HepG2 (cell line): Measurements from ENCODE around the gene CYSLTR2. TPM values are rescaled to one million over a fixed set of nuclear protein-coding genes. Genes with fewer than 3 reads are reported as not detected.

Experiments
- AHDC1 ChIP-seq: sonication (generic); formaldehyde crosslinking; IDR thresholded peaks from 2 replicates; pipeline ENCODE4 v1.5.1; 2020; ENCODE audit warnings: mild to moderate bottlenecking, missing genetic modification reagents, borderline replicate concordance
- CENPX ChIP-seq: sonication (generic); formaldehyde crosslinking; IDR thresholded peaks from 2 replicates; pipeline ENCODE4 v1.9.0; 2021; ENCODE audit warnings: mild to moderate bottlenecking, missing genetic modification reagents, moderate library complexity
- DMTF1 ChIP-seq: sonication (generic); formaldehyde crosslinking; IDR thresholded peaks from 2 replicates; pipeline ENCODE4 v1.4.0; 2020; ENCODE audit warnings: mild to moderate bottlenecking, missing genetic modification reagents
- FOSL1 ChIP-seq: sonication (generic); formaldehyde crosslinking; IDR thresholded peaks from 2 replicates; pipeline ENCODE4 v1.9.0; 2021; ENCODE audit warnings: missing genetic modification reagents, borderline replicate concordance
- SOX6 ChIP-seq, 2 experiments: fragments of 450-650 bp in 1 of 2; sonication (generic) in 1 of 2; formaldehyde crosslinking in 1 of 2; IDR thresholded peaks; 2 replicates each; pipeline versions ENCODE4 v1.4.0 to v1.6.1; 2017 to 2020; ENCODE audit warnings: antibody characterized with exemption in 1 of 2, mild to moderate bottlenecking in 1 of 2, missing genetic modification reagents in 1 of 2
- TBP ChIP-seq: sonication (generic); formaldehyde crosslinking; IDR thresholded peaks from 2 replicates; pipeline ENCODE4 v1.5.0; 2020; ENCODE audit warnings: missing genetic modification reagents
- ZFX ChIP-seq: sonication (generic); formaldehyde crosslinking; IDR thresholded peaks from 2 replicates; pipeline ENCODE4 v1.4.0; 2020; ENCODE audit warnings: mild to moderate bottlenecking, low read depth, missing genetic modification reagents, moderate library complexity
- ZGPAT ChIP-seq: IDR thresholded peaks from 2 replicates; pipeline ENCODE4 v1.6.1; 2016; ENCODE audit warnings: mild to moderate bottlenecking
- ZNF512B ChIP-seq: sonication (generic); formaldehyde crosslinking; IDR thresholded peaks from 2 replicates; pipeline ENCODE4 v1.5.1; 2020; ENCODE audit warnings: missing genetic modification reagents, mild to moderate bottlenecking, borderline replicate concordance
- ZNF841 ChIP-seq: sonication (generic); formaldehyde crosslinking; IDR thresholded peaks from 2 replicates; pipeline ENCODE4 v1.8.1; 2023; ENCODE audit warnings: missing genetic modification reagents, borderline replicate concordance
- ZZZ3 ChIP-seq: sonication (generic); formaldehyde crosslinking; IDR thresholded peaks from 2 replicates; pipeline ENCODE4 v1.4.0; 2020; ENCODE audit warnings: missing genetic modification reagents, mild to moderate bottlenecking, borderline replicate concordance
- polyA plus RNA-seq, 8 experiments: library from polyadenylated mRNA; depleted of rRNA in 3 of 8; stranded (reverse) in 7 of 8; unstranded in 1 of 8; fragments of >200 nt; fragmentation: Illumina TruSeq in 4 of 8; extraction: Trizol in 4 of 8; gene quantifications; 2 replicates each; pipeline versions ENCODE4 v1.2.1 to v1.2.3, GENCODE V29; 2011 to 2016; ENCODE audit warnings: low read depth in 4 of 8, missing spikeins in 1 of 8, mixed read lengths in 1 of 8; ENCODE audit not compliant: insufficient read depth in 1 of 8
- total RNA-seq, 5 experiments: library from RNA; depleted of rRNA; stranded (reverse); fragments of >200 nt; fragmentation: Illumina TruSeq; extraction: Trizol; gene quantifications; 2 replicates each; pipeline ENCODE4 v1.2.3, GENCODE V29; 2016; ENCODE audit warnings: low read depth in 1 of 5

The CYSLTR2 gene
- total and polyA plus RNA-seq, 2 of the 13 experiments (the other 11 are each of a cell fraction or from before 2014, with no cell fraction given) = not detected

- no peak for TF ChIP-seq ZNF512B (CRISPR knock-in tag)
- TF ChIP-seq FOSL1 (CRISPR knock-in tag) = no peak
- TF ChIP-seq ZFX (CRISPR knock-in tag) = no peak
- TF ChIP-seq AHDC1 (CRISPR knock-in tag) = 0 out of 2 replicates have a peak, but pooled peaks have one; percentile 16
- no peak for TF ChIP-seq ZZZ3 (CRISPR knock-in tag)
- TF ChIP-seq ZNF841 (CRISPR knock-in tag) = no peak
- no peak for TF ChIP-seq TBP (CRISPR knock-in tag)
- TF ChIP-seq ZGPAT (CRISPR knock-in tag) = no peak
- no peak for TF ChIP-seq CENPX
- no peak for TF ChIP-seq SOX6 (IDR thresholded peaks at IDR 0.05)
- TF ChIP-seq SOX6 (CRISPR knock-in tag; IDR thresholded peaks at IDR 0.05) = no peak
- TF ChIP-seq DMTF1 (CRISPR knock-in tag) = no peak
Observed at GRCh38 chr13:48749699-48750473, 96.2 kb downstream of the CYSLTR2 start (continued).
